Kasumi-1 (cell line): ENCODE data around the gene OR2V1.
"Not testable (repeated sequence)": the region's sequence is repeated elsewhere in the genome, so short reads cannot be mapped to it uniquely, and the experiment has no call there.

Experiments
- DNase-seq, 2 experiments: peaks; one replicate each; lab custom pipeline; 2025; lab: John Stamatoyannopoulos, UW

Gene OR2V1

GRCh38 chr5:181160152-181160754, 29.3 kb upstream of the OR2V1 start:
- DNase-seq = no peak

- peak; percentile 77 to 90 for DNase-seq
Observed at GRCh38 chr5:181159286-181160151, 28.6 kb upstream of the OR2V1 start.

GRCh38 chr5:181158869-181159268, 27.9 kb upstream of the OR2V1 start:
- no peak for DNase-seq

GRCh38 chr5:181156758-181157157, 25.8 kb upstream of the OR2V1 start:
- no peak for DNase-seq

- no peak for DNase-seq
Observed at GRCh38 chr5:181153814-181154213, 22.8 kb upstream of the OR2V1 start.

GRCh38 chr5:181152406-181152805, 21.4 kb upstream of the OR2V1 start:
- no peak for DNase-seq

GRCh38 chr5:181151146-181151545, 20.2 kb upstream of the OR2V1 start:
- DNase-seq = no peak

GRCh38 chr5:181149806-181150733, 19.1 kb upstream of the OR2V1 start:
- no peak for DNase-seq

GRCh38 chr5:181149355-181149754, 18.4 kb upstream of the OR2V1 start:
- no peak for DNase-seq

- not testable (repeated sequence) for DNase-seq
Observed at GRCh38 chr5:181146927-181147636, 16.1 kb upstream of the OR2V1 start, which contains the start of gene OR2V2. OR2V2 (plus strand) TSS chr5:181147586; CDS start chr5:181154943, 7,357 bp downstream.

GRCh38 chr5:181145133-181145532, 14.2 kb upstream of the OR2V1 start:
- DNase-seq = no peak

- no peak for DNase-seq
Observed at GRCh38 chr5:181142054-181142453, 11.1 kb upstream of the OR2V1 start.

- DNase-seq = no peak
Observed at GRCh38 chr5:181140766-181141165, 9.8 kb upstream of the OR2V1 start.

GRCh38 chr5:181138258-181138657, 7.3 kb upstream of the OR2V1 start:
- DNase-seq = no peak

- DNase-seq = no peak
Observed at GRCh38 chr5:181136361-181136955, 5.5 kb upstream of the OR2V1 start.

GRCh38 chr5:181134259-181134658, 3.3 kb upstream of the OR2V1 start:
- no peak for DNase-seq

GRCh38 chr5:181133610-181134231, 2.8 kb upstream of the OR2V1 start:
- DNase-seq = peak in 1 of 2 experiments; percentile 21

- no peak for DNase-seq
Observed at GRCh38 chr5:181133083-181133482, 2.1 kb upstream of the OR2V1 start.

GRCh38 chr5:181131514-181131913, 545 bp upstream of the OR2V1 start:
- DNase-seq = no peak

- DNase-seq = not testable (repeated sequence)
Observed at GRCh38 chr5:181130081-181130480, 888 bp downstream of the OR2V1 start.

GRCh38 chr5:181129601-181130000, 1.4 kb downstream of the OR2V1 start:
- DNase-seq = peak in 1 of 2 experiments; percentile 16
